Activated naive CD4-positive, alpha-beta T cell treated with anti-CD3 and anti-CD28 coated beads, Interleukin-2, amount 50 U/mL, for 24 hours (primary cell): Measurements from ENCODE around the gene ASPG.

Experiments
- H3K27ac Mint-ChIP-seq: one replicate; pipeline ENCODE4 v1.8.0; 2021; ENCODE audit warnings: mild to moderate bottlenecking, mixed read lengths
- H3K27me3 Mint-ChIP-seq: one replicate; pipeline ENCODE4 v1.8.0; 2021; ENCODE audit warnings: mixed read lengths
- H3K36me3 Mint-ChIP-seq: one replicate; pipeline ENCODE4 v1.8.0; 2021; ENCODE audit warnings: mixed read lengths
- H3K4me1 Mint-ChIP-seq: one replicate; pipeline ENCODE4 v1.8.0; 2021; ENCODE audit warnings: mixed read lengths
- H3K4me3 Mint-ChIP-seq: one replicate; pipeline ENCODE4 v1.8.0; 2021; ENCODE audit warnings: mild to moderate bottlenecking, mixed read lengths
- H3K9me3 Mint-ChIP-seq: one replicate; pipeline ENCODE4 v1.8.0; 2021; ENCODE audit warnings: mixed read lengths

The ASPG gene

GRCh38 chr14:104064003-104064402 lies 21.5 kb upstream of the ASPG start:
- Mint-ChIP-seq H3K4me3 (no peak overlapping the region), H3K27me3 (peaks cover 39% of the 10 kb centered on the region), H3K36me3 (peaks cover 4% of the 10 kb centered on the region), H3K4me1 (no peaks in the 10 kb centered on the region), H3K9me3 (peaks cover 6% of the 10 kb centered on the region), H3K27ac (no peak overlapping the region)

- Mint-ChIP-seq H3K36me3 (peaks cover 4% of the 10 kb centered on the region), H3K27ac (no peak overlapping the region), H3K4me1 (no peaks in the 10 kb centered on the region), H3K4me3 (no peak overlapping the region), H3K9me3 (peaks cover 6% of the 10 kb centered on the region), H3K27me3 (peaks cover 39% of the 10 kb centered on the region)
Observed at GRCh38 chr14:104066279-104066678, 19.2 kb upstream of the ASPG start.

GRCh38 chr14:104066719-104067295 lies 18.7 kb upstream of the ASPG start:
- no peaks in the 10 kb centered on the region for H3K4me1 Mint-ChIP-seq
- H3K27me3 Mint-ChIP-seq = peaks cover 37% of the 10 kb centered on the region
- H3K36me3 Mint-ChIP-seq = peaks cover 4% of the 10 kb centered on the region
- H3K4me3 Mint-ChIP-seq = no peak overlapping the region
- H3K9me3 Mint-ChIP-seq = peaks cover 6% of the 10 kb centered on the region
- no peak overlapping the region for H3K27ac Mint-ChIP-seq

- Mint-ChIP-seq H3K4me3 (no peak overlapping the region), H3K4me1 (no peaks in the 10 kb centered on the region), H3K36me3 (peaks cover 4% of the 10 kb centered on the region), H3K27me3 (peaks cover 21% of the 10 kb centered on the region), H3K27ac (no peak overlapping the region), H3K9me3 (peaks cover 11% of the 10 kb centered on the region)
Observed at GRCh38 chr14:104069541-104069940, 16.0 kb upstream of the ASPG start.

- Mint-ChIP-seq H3K27ac (no peak overlapping the region), H3K36me3 (no peaks in the 10 kb centered on the region), H3K4me1 (peaks cover 9% of the 10 kb centered on the region), H3K4me3 (no peak overlapping the region), H3K27me3 (peaks cover 6% of the 10 kb centered on the region), H3K9me3 (peaks cover 4% of the 10 kb centered on the region)
Observed at GRCh38 chr14:104072586-104072985, 12.9 kb upstream of the ASPG start.

- Mint-ChIP-seq H3K4me1 (peaks cover 19% of the 10 kb centered on the region), H3K4me3 (no peak overlapping the region), H3K27me3 (peaks cover 6% of the 10 kb centered on the region), H3K27ac (no peak overlapping the region), H3K9me3 (peaks cover 4% of the 10 kb centered on the region), H3K36me3 (no peaks in the 10 kb centered on the region)
Observed at GRCh38 chr14:104073764-104074163, 11.7 kb upstream of the ASPG start.

GRCh38 chr14:104075530-104076151 lies 9.9 kb upstream of the ASPG start:
- Mint-ChIP-seq H3K4me3 (no peak overlapping the region), H3K27me3 (peaks cover 2% of the 10 kb centered on the region), H3K9me3 (peaks cover 4% of the 10 kb centered on the region), H3K4me1 (peaks cover 21% of the 10 kb centered on the region), H3K27ac (peak overlapping the region; percentile 65), H3K36me3 (no peaks in the 10 kb centered on the region)

- Mint-ChIP-seq H3K4me1 (peaks cover 21% of the 10 kb centered on the region), H3K4me3 (no peak overlapping the region), H3K9me3 (peaks cover 4% of the 10 kb centered on the region), H3K36me3 (no peaks in the 10 kb centered on the region), H3K27me3 (peaks cover 2% of the 10 kb centered on the region), H3K27ac (no peak overlapping the region)
Observed at GRCh38 chr14:104076743-104077142, 8.8 kb upstream of the ASPG start.

- H3K27ac Mint-ChIP-seq = peak overlapping the region; percentile 77
- H3K9me3 Mint-ChIP-seq = peaks cover under 1% of the 10 kb centered on the region
- H3K4me3 Mint-ChIP-seq = no peak overlapping the region
- H3K27me3 Mint-ChIP-seq = peaks cover 3% of the 10 kb centered on the region
- H3K4me1 Mint-ChIP-seq = peaks cover 21% of the 10 kb centered on the region
- H3K36me3 Mint-ChIP-seq = no peaks in the 10 kb centered on the region
Observed at GRCh38 chr14:104078031-104078455, 7.5 kb upstream of the ASPG start.

- H3K27me3 Mint-ChIP-seq = peaks cover 10% of the 10 kb centered on the region
- H3K27ac Mint-ChIP-seq = no peak overlapping the region
- H3K9me3 Mint-ChIP-seq = no peaks in the 10 kb centered on the region
- H3K36me3 Mint-ChIP-seq = no peaks in the 10 kb centered on the region
- peaks cover 24% of the 10 kb centered on the region for H3K4me1 Mint-ChIP-seq
- no peak overlapping the region for H3K4me3 Mint-ChIP-seq
Observed at GRCh38 chr14:104080376-104081260, 4.9 kb upstream of the ASPG start.

GRCh38 chr14:104081261-104081835 lies 4.2 kb upstream of the ASPG start:
- no peak overlapping the region for H3K4me3 Mint-ChIP-seq
- no peak overlapping the region for H3K27ac Mint-ChIP-seq
- no peaks in the 10 kb centered on the region for H3K9me3 Mint-ChIP-seq
- H3K36me3 Mint-ChIP-seq = no peaks in the 10 kb centered on the region
- H3K27me3 Mint-ChIP-seq = peaks cover 10% of the 10 kb centered on the region
- H3K4me1 Mint-ChIP-seq = peaks cover 24% of the 10 kb centered on the region

GRCh38 chr14:104081951-104082464 lies 3.5 kb upstream of the ASPG start:
- H3K4me1 Mint-ChIP-seq = peaks cover 17% of the 10 kb centered on the region
- no peaks in the 10 kb centered on the region for H3K36me3 Mint-ChIP-seq
- H3K27me3 Mint-ChIP-seq = peaks cover 10% of the 10 kb centered on the region
- H3K27ac Mint-ChIP-seq = no peak overlapping the region
- H3K4me3 Mint-ChIP-seq = no peak overlapping the region
- H3K9me3 Mint-ChIP-seq = no peaks in the 10 kb centered on the region

GRCh38 chr14:104082807-104083206 lies 2.7 kb upstream of the ASPG start:
- peaks cover 14% of the 10 kb centered on the region for H3K4me1 Mint-ChIP-seq
- no peaks in the 10 kb centered on the region for H3K36me3 Mint-ChIP-seq
- peak overlapping the region; percentile 8 for H3K27ac Mint-ChIP-seq
- H3K9me3 Mint-ChIP-seq = no peaks in the 10 kb centered on the region
- H3K27me3 Mint-ChIP-seq = peaks cover 10% of the 10 kb centered on the region
- H3K4me3 Mint-ChIP-seq = no peak overlapping the region

GRCh38 chr14:104084251-104085002 lies 1.1 kb upstream of the ASPG start:
- H3K4me3 Mint-ChIP-seq = peak overlapping the region; percentile 31
- H3K36me3 Mint-ChIP-seq = no peaks in the 10 kb centered on the region
- H3K9me3 Mint-ChIP-seq = no peaks in the 10 kb centered on the region
- H3K4me1 Mint-ChIP-seq = peaks cover 4% of the 10 kb centered on the region
- H3K27me3 Mint-ChIP-seq = peaks cover 8% of the 10 kb centered on the region
- peak overlapping the region; percentile 46 for H3K27ac Mint-ChIP-seq

- Mint-ChIP-seq H3K27ac (no peak overlapping the region), H3K36me3 (no peaks in the 10 kb centered on the region), H3K9me3 (no peaks in the 10 kb centered on the region), H3K4me1 (peaks cover 4% of the 10 kb centered on the region), H3K4me3 (no peak overlapping the region), H3K27me3 (peaks cover 8% of the 10 kb centered on the region)
Observed at GRCh38 chr14:104085889-104086201, 345 bp downstream of the ASPG start.
